ENCODE results near the gene PURA. TPM values are rescaled to one million over a fixed set of nuclear protein-coding genes. Genes with fewer than 3 reads are reported as not detected.

Gene PURA
- total RNA-seq, 1 experiment from 2014 or later, result 3.6 TPM

GRCh38 chr5:140076142-140076541 is 37.8 kb upstream of the PURA start:
- Histone ChIP-seq H2BK12ac (ENCODE audit: insufficient read length, low read depth, low read length) (no peak overlapping the region), H2BK15ac (ENCODE audit: low read depth, low read length) (no peak overlapping the region), H3K9me3 (ENCODE audit: control insufficient read depth, low read depth, low read length) (no peaks in the 10 kb centered on the region), H4K8ac (replicated peaks; ENCODE audit: insufficient read length, low read depth, low read length) (no peak overlapping the region), H2BK5ac (ENCODE audit: insufficient read length, low read length) (no peak overlapping the region), H2AK5ac (ENCODE audit: insufficient read length, low read length) (no peak overlapping the region), H3K18ac (ENCODE audit: insufficient read length, low read depth, low read length) (no peak overlapping the region), H4K20me1 (ENCODE audit: control insufficient read depth, insufficient read depth, insufficient read length) (no peaks in the 10 kb centered on the region), H3K4me1 (ENCODE audit: insufficient read depth, low read length) (no peaks in the 10 kb centered on the region), H3K4ac (ENCODE audit: low read depth, low read length) (no peak overlapping the region), H3K27ac (ENCODE audit: insufficient read length, low read depth, low read length) (no peak overlapping the region), H3K56ac (ENCODE audit: insufficient read length, low read depth, low read length) (no peak overlapping the region), H3K14ac (ENCODE audit: insufficient read depth, low read length) (no peak overlapping the region), H3K9ac (ENCODE audit: extremely low read depth, insufficient read length, low read length) (no peak overlapping the region), H3K23me2 (ENCODE audit: insufficient read length, low read depth, low read length, poor library complexity, severe bottlenecking) (no peaks in the 10 kb centered on the region), H2AFZ (ENCODE audit: low read length) (no peak overlapping the region), H4K5ac (ENCODE audit: insufficient read length, low read depth, low read length) (no peak overlapping the region), H2BK20ac (ENCODE audit: low read depth, low read length, poor library complexity, severe bottlenecking) (no peak overlapping the region), H2BK120ac (ENCODE audit: low read depth, low read length, poor library complexity, severe bottlenecking) (no peak overlapping the region), H3K79me1 (ENCODE audit: insufficient read depth, low read depth, low read length, poor library complexity, severe bottlenecking) (no peaks in the 10 kb centered on the region), H4K91ac (ENCODE audit: insufficient read length, low read depth, low read length) (no peak overlapping the region), H3T11ph (ENCODE audit: low read length) (no peak overlapping the region), H3K23ac (ENCODE audit: insufficient read length, low read depth, low read length) (no peak overlapping the region), H3K27me3 (ENCODE audit: insufficient read depth, low read length) (no peaks in the 10 kb centered on the region), H3K4me2 (ENCODE audit: insufficient read depth, insufficient read length, low read length) (no peak overlapping the region), H3K79me2 (ENCODE audit: insufficient read depth, low read length) (no peaks in the 10 kb centered on the region)
- no peak for DNase-seq
- Mint-ChIP-seq H3K27ac (no peak overlapping the region), H3K4me1 (no peaks in the 10 kb centered on the region), H3K27me3 (ENCODE audit: low read depth) (peaks cover 39% of the 10 kb centered on the region), H3K4me3 (no peak overlapping the region), H3K9me3 (no peaks in the 10 kb centered on the region), H3K36me3 (ENCODE audit: insufficient read depth in 1 of 3, low read depth in 3 of 3) (no peaks in the 10 kb centered on the region)
- no CpG with 5 or more reads among the region's 1 CpG for WGBS (ENCODE audit: extremely low coverage, insufficient read length, low lambda C conversion rate)
- no peak for TF ChIP-seq CTCF (conservative IDR thresholded peaks at IDR 0.05)
